NCI-H748 treated with DMSO at 0.1 percent for 48 hours (cell line): Measurements from ENCODE around the gene CDKN2A.
"Not testable (repeated sequence)": the region's sequence is repeated elsewhere in the genome, so short reads cannot be mapped to it uniquely, and the experiment has no call there.

Experiments
- DNase-seq: peaks from one replicate; lab custom pipeline; 2025; lab: John Stamatoyannopoulos, UW

The CDKN2A gene

DNA sequence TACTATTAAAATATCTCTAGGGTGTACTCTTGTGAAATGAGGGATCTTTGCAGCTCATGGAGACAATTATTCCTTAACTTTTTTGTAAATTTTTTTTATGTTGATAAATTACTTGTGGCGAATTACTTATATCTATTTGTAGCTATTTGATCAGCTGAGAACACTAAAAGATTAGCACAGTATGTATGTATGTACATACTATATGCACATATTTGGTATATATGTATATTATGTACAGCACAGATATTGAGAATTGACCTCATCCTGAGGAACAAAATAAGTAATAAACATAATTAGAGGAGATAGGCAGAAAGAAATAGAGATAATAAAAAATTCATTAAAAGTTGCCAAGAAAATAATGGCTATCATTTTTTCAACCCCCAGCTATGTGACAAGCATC is 11.8 kb downstream of the CDKN2A start:
- DNase-seq, result no peak

- no peak for DNase-seq
Observed at GRCh38 chr9:21976334-21976875, 17.8 kb downstream of the CDKN2A start.

DNA sequence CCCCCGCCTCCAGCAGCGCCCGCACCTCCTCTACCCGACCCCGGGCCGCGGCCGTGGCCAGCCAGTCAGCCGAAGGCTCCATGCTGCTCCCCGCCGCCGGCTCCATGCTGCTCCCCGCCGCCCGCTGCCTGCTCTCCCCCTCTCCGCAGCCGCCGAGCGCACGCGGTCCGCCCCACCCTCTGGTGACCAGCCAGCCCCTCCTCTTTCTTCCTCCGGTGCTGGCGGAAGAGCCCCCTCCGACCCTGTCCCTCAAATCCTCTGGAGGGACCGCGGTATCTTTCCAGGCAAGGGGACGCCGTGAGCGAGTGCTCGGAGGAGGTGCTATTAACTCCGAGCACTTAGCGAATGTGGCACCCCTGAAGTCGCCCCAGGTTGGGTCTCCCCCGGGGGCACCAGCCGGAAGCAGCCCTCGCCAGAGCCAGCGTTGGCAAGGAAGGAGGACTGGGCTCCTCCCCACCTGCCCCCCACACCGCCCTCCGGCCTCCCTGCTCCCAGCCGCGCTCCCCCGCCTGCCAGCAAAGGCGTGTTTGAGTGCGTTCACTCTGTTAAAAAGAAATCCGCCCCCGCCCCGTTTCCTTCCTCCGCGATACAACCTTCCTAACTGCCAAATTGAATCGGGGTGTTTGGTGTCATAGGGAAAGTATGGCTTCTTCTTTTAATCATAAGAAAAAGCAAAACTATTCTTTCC is 19.3 kb downstream of the CDKN2A start:
- peak; percentile 80 for DNase-seq

DNA sequence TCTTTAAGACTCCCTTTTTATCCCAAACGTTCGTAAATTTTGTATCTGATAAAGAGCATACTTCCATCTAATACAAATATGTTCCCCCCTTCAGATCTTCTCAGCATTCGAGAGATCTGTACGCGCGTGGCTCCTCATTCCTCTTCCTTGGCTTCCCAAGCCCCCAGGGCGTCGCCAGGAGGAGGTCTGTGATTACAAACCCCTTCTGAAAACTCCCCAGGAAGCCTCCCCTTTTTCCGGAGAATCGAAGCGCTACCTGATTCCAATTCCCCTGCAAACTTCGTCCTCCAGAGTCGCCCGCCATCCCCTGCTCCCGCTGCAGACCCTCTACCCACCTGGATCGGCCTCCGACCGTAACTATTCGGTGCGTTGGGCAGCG is 19.9 kb downstream of the CDKN2A start:
- no peak for DNase-seq

DNA sequence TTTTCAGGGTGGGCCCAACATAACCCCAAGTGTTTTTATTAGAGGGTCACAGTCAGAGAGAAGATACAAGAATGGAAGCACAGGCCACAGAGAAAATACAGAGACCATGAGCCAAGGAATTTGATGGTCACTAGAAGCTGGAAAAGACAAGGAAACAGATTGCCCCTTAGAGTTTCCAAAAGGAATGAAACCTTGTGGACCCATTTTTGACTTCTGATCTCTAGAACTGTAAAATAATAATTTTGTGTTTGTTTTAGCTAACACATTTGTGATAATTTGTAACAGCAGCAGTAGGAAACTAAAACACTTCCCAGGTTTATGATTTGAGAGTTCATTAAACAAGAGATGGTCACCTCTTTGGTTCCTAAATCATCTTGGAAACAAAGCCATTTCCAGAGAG is 21.8 kb downstream of the CDKN2A start:
- no peak for DNase-seq

DNA sequence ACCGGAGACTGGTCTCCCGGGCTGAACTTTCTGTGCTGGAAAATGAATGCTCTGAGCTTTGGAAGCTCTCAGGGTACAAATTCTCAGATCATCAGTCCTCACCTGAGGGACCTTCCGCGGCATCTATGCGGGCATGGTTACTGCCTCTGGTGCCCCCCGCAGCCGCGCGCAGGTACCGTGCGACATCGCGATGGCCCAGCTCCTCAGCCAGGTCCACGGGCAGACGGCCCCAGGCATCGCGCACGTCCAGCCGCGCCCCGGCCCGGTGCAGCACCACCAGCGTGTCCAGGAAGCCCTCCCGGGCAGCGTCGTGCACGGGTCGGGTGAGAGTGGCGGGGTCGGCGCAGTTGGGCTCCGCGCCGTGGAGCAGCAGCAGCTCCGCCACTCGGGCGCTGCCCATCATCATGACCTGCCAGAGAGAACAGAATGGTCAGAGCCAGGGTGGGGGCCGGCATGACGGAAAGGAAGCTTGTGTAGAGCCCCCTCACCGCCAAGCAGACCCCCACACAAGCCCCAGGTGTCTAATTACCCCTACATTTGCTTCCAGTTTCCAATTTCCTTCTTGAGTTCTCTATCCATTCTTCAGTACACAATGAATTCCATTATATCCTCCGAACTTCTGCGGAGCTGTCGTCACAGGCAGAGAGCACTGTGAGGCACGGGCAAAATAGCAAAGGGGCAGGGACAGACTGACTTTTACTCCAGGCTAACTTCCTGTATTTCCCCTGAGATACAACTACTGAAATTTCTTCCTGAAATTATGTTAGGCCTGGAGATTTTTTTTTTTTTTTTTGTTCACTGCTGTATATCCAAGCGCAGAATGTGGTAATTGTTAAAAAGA is 23.2 kb downstream of the CDKN2A start:
- DNase-seq, result no peak

DNA sequence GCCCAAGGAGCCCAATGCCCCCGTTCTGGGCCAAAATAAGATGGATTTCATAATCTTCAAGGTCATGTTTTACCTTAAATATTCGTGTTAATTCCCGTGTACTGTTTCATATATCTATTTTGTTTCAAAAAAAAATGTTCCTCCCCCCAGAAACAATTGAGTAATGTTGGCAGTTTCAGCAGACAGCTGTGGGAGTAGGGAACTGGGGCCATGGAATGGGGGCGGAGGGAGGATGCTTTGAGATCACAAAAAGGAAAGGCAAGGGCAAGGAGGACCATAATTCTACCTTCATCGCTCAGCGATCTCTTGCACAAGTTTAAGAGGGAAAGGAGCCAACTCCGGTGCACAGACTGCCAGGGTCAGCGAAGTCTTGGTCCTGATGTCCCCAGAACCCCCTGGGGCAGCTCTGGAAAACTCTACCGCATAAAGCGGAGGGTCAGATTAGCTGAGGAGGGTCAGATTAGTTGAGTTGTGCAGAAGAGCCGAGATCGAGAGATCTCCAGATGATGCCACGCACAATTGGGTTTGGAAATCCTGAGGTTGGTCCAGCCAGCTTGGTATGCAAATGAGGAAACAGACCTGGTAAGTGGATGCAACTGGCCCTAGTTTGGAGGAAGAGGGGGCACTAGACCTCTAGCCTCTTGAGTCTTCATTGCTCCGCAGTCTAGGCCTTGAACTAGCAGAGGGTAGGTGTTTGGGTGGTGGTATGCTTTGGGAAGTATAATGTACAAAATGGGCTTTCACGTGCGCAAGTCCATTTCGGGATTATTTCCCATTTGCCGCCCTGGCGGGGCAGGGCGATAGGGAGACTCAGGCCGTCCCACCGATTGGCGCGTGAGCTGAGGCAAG is 24.0 kb downstream of the CDKN2A start:
- no peak for DNase-seq

DNA sequence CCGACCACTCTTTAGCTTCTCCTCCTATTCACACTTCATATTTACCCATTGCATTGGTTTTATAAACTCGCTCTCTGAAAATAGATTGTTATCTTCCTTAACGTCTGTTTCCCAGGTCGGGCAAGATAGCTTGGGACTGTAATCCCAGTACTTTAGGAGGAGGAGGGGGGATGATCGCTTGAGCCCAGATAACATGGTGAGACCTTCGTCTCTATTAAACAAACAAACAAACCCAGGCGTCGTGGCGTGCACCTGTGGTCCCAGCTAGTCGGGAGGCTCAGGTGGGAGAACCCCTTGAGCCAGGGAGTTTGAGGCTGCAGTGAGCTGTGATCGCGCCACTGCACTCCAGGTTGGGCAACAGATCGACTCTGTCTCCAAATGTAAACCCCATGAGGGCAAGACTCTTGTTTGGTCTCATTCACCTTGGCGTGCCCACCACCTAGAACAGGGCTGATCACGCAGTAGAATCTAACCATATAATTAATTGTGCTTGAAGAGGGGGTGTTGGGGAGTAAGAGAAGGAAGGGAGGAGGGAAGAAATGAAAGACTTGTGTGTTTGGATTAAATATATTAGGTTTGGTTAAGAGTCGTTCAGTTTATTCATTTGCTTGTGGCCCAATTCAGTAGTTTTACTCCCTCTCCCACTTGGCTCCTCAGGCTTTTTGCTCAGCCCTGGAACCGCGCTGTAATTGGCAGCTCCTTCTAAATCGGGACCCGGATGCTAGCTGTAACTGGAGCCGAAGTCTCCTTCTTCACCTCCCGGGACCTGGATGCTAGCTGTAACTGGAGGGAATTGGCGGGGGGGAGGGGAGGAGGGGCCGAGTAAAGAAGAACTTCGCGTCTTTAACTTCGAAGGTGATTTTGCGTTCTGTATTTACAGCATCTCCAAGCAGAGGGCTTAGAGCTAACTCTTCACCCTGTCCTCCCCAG is 24.9 kb downstream of the CDKN2A start:
- no peak for DNase-seq

- DNase-seq, result no peak
Observed at GRCh38 chr9:21968331-21969010, 25.7 kb downstream of the CDKN2A start.

- no peak for DNase-seq
Observed at GRCh38 chr9:21967702-21968101, 26.5 kb downstream of the CDKN2A start.

DNA sequence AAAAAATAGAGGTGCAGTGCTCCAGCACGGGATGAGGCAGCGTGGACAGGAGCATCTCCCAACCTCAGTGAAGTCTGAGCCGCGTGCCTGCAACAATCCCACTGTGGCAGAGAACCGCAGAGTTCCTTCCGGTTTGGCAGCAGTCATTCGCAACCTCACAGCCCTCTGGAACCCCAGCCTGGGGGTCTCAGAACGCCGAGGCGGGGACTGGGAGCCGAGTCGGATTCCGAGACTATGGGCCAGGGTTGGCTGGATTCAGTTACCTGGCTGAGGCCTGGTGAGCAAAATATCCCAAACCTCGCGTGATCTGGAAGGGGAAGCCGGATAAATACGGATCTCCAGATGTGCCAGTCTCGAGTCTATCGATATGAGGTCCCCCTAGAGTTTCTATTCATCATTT is 27.0 kb downstream of the CDKN2A start:
- DNase-seq, result no peak

DNA sequence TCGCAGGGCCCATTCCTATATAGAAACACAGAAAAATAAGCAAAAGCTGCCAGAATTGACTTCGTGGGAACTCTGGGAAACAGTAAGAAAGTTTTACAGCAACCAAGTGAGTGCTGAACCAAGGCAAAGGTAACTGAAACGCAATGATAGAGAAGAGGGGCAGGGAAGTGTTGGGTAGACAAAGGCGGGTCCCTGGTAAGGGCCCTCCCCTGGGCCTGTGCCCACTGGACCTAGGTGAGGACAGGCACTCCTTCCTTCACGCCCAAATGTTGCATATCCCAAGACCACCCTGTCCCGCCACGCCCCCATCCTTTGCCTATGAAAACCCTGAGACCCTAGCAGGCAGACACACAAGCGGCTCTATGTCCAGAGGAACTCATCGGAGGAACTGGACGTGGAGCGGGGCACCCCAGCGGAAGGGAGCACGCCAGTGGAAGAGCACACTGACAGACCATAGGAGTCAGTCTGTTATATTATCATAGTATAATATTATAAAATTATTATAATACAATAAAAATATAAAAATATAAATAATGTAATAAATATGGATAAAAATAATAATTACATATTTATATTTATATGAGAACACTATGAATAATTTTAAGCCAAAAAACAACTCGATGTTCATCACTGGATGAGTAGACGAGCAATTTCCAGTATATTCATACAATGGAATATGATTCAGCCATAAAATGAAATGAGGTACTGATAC is 27.9 kb downstream of the CDKN2A start:
- no peak for DNase-seq

DNA sequence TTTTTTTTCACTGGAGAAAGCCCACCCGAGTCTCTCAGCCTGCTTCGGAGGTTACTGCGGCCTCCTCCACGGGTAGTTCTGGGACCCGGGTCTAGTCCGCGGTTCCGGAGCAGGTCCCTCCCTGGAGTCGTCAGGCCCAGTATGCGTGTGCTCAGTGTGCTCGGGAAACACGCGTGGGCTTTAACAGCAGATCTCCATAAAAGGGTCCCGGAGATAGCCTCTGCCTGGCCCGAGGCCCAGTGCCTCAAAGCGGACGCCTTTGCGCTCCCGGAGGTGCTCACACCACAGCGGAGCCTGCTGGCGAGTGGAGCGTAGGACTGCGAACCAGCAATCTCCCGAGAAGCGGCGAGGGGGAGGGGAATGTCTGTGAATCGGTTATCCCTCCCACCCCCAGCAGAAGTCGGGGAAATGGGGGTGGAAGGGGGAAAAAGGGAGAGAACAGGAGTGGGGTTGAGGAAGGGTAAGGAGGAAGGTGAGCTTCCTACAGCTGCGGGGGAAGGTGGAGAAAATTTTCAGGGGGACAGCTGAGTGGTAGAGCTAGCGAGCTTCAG is 28.7 kb downstream of the CDKN2A start:
- DNase-seq, result no peak

- DNase-seq, result no peak
Observed at GRCh38 chr9:21964925-21965385, 29.2 kb downstream of the CDKN2A start.

DNA sequence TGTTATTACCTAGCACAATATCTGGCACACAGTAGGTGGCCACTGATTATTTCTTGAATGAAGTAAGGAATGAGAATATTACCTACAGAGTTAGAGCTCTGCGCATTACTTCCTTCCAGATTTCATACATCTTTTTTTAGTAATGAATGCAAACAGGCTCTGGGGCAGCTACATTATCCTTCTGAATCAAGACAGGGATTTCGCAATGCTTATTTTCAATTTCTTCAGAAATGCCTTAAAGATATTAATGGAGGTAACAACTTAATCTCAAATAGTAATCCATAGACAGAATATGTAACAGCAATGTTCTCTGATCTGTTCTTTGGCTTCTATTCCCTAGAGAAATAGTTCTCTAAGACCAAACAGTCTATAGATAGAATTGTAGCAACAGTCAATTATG is 32.6 kb downstream of the CDKN2A start:
- DNase-seq, result no peak

DNA sequence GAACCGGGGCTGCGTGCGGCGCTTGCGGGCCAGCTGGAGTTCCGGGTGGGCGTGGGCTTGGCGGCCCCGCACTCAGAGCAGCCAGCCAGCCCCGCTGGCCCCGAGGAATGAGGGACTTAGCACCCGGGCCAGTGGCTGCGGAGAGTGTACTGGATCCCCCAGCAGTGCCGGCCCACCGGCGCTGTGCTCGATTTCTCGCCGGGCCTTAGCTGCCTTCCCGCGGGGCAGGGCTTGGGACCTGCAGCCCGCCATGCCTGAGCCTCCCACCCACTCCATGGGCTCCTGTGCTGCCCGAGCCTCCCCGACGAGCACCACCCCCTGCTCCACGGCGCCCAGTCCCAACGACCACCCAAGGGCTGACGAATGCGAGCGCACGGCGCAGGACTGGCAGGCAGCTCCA is 34.9 kb downstream of the CDKN2A start:
- not testable (repeated sequence) for DNase-seq

GRCh38 chr9:21958833-21959232 is 35.4 kb downstream of the CDKN2A start:
- no peak for DNase-seq

DNA sequence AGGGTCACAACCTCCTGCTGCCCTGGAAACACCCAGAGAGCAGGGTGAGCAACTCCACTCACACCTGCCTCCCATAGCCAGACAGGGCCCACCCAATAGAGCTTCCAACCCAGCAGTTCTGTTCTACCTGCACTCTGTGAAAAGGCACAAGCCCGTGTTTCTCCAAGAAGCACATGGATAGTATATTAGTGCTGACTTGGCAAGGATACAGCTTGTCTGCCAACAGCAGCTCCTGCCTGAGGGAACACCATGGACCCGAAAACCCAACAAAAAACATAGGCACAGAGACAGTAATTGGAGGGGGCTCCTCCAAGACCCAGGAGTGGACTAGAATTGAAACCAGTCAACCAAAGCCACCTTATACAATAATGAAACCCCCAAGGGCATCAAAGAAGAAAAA is 48.6 kb downstream of the CDKN2A start:
- DNase-seq, result no peak

GRCh38 chr9:21943464-21943863 is 50.7 kb downstream of the CDKN2A start:
- DNase-seq, result no peak
